Liver (tissue), 9 donors: ENCODE data around the gene CALML5. TPM values are rescaled to one million over a fixed set of nuclear protein-coding genes. Genes with fewer than 3 reads are reported as not detected.

Experiments used
- DNase-seq: peaks from one replicate; pipeline ENCODE4 v3.0.0-alpha.2; 2017; ENCODE audit warnings: low spot score
- H3K27ac ChIP-seq, 2 donors: one replicate each; pipeline ENCODE4 v1.7.0; 2013; ENCODE audit warnings: inconsistent platforms in 2 of 2, low read length in 2 of 2, control low read depth in 1 of 2, low read depth in 1 of 2, mild to moderate bottlenecking in 1 of 2
- H3K27me3 ChIP-seq, 4 donors: one replicate each; pipeline versions ENCODE4 v1.6.1 to v1.7.0; 2013; ENCODE audit warnings: low read length in 3 of 4, inconsistent platforms in 1 of 4, mild to moderate bottlenecking in 1 of 4, moderate library complexity in 1 of 4; ENCODE audit not compliant: control insufficient read depth in 4 of 4, insufficient read depth in 4 of 4
- H3K36me3 ChIP-seq, 4 donors: one replicate each; pipeline versions ENCODE4 v1.6.1 to v1.7.0; 2013; ENCODE audit warnings: low read length in 3 of 4, mild to moderate bottlenecking in 3 of 4, low read depth in 1 of 4, moderate library complexity in 1 of 4; ENCODE audit not compliant: control insufficient read depth in 4 of 4, insufficient read depth in 3 of 4
- H3K4me1 ChIP-seq, 4 donors: one replicate each; pipeline versions ENCODE4 v1.6.1 to v1.7.0; 2013; ENCODE audit warnings: low read length in 3 of 4, mild to moderate bottlenecking in 3 of 4, moderate library complexity in 1 of 4; ENCODE audit not compliant: control insufficient read depth in 4 of 4, insufficient read depth in 4 of 4
- H3K4me3 ChIP-seq, 3 donors: one replicate each; pipeline versions ENCODE4 v1.6.1 to v1.7.0; 2013; ENCODE audit warnings: low read length in 3 of 3, control low read depth in 1 of 3, low read depth in 1 of 3, mild to moderate bottlenecking in 1 of 3
- H3K9ac ChIP-seq, 2 donors: one replicate each; pipeline ENCODE4 v1.7.0; 2013; ENCODE audit warnings: low read length in 2 of 2, mild to moderate bottlenecking in 2 of 2, moderate library complexity in 2 of 2, control low read depth in 1 of 2, low read depth in 1 of 2
- H3K9me3 ChIP-seq, 4 donors: one replicate each; pipeline versions ENCODE4 v1.6.1 to v1.7.0; 2013; ENCODE audit warnings: low read length in 3 of 4; ENCODE audit not compliant: control insufficient read depth in 4 of 4
- EGR1 ChIP-seq, 2 donors: IDR thresholded peaks; 2 replicates each; pipeline ENCODE4 v1.6.1; 2016 to 2018; ENCODE audit warnings: antibody characterized with exemption in 2 of 2, low read depth in 2 of 2
- FOXA1 ChIP-seq: IDR thresholded peaks from 2 replicates; pipeline ENCODE4 v1.6.1; 2016; ENCODE audit warnings: antibody characterized with exemption
- FOXA2 ChIP-seq: IDR thresholded peaks from 2 replicates; pipeline ENCODE4 v1.6.1; 2016; ENCODE audit warnings: antibody characterized with exemption
- GABPA ChIP-seq, 2 donors: IDR thresholded peaks in 1 of 2; conservative IDR thresholded peaks in 1 of 2; 2 replicates each; pipeline ENCODE4 v1.6.1; 2016; ENCODE audit warnings: antibody characterized with exemption in 2 of 2, mild to moderate bottlenecking in 1 of 2, moderate library complexity in 1 of 2
- HNF4A ChIP-seq, 2 donors: conservative IDR thresholded peaks; 2 replicates each; pipeline ENCODE4 v1.6.1; 2016; ENCODE audit warnings: antibody characterized with exemption in 2 of 2, mild to moderate bottlenecking in 2 of 2
- HNF4G ChIP-seq: IDR thresholded peaks from 2 replicates; pipeline ENCODE4 v1.6.1; 2016; ENCODE audit warnings: antibody characterized with exemption
- JUND ChIP-seq, 2 donors: IDR thresholded peaks; 2 replicates each; pipeline ENCODE4 v1.6.1; 2016; ENCODE audit warnings: antibody characterized with exemption in 2 of 2
- NR2F2 ChIP-seq: IDR thresholded peaks from 2 replicates; pipeline ENCODE4 v1.6.1; 2016; ENCODE audit warnings: antibody characterized with exemption
- SP1 ChIP-seq: IDR thresholded peaks from 2 replicates; pipeline ENCODE4 v1.6.1; 2018; ENCODE audit warnings: antibody characterized with exemption, mild to moderate bottlenecking
- TAF1 ChIP-seq: conservative IDR thresholded peaks from 2 replicates; pipeline ENCODE4 v1.6.1; 2016; ENCODE audit warnings: antibody characterized with exemption, mild to moderate bottlenecking
- YY1 ChIP-seq: IDR thresholded peaks from 2 replicates; pipeline ENCODE4 v1.6.1; 2016; ENCODE audit warnings: antibody characterized with exemption, mild to moderate bottlenecking
- WGBS: extraction: QIAGEN DNeasy Blood & Tissue Kit; methylation state at CpG from one replicate; pipeline ENCODE4 v1.1.7; 2013; 5-methylcytosine and 5-hydroxymethylcytosine counted together
- polyA plus RNA-seq, 2 donors: library from polyadenylated mRNA; stranded (reverse) in 1 of 2; unstranded in 1 of 2; fragments of 200-250 nt in 1 of 2; fragments of >200 nt in 1 of 2; fragmentation: Nextera tagmentation in 1 of 2; extraction: Ambion mirVana in 1 of 2; gene quantifications; one replicate each; pipeline versions ENCODE4 v1.2.1 to v1.2.3, GENCODE V29; 2013 to 2015
- total RNA-seq, 2 donors: library from RNA; depleted of rRNA; stranded (reverse); fragments of >200 nt; gene quantifications; one replicate each; pipeline ENCODE4 v1.2.3, GENCODE V29; 2014
- TF ChIP-seq, protein P1 (sequence below): IDR thresholded peaks from 2 replicates; pipeline ENCODE4 v1.6.1; 2016; ENCODE audit warnings: antibody characterized with exemption
- TF ChIP-seq, protein P2 (sequence below): IDR thresholded peaks from 2 replicates; pipeline ENCODE4 v1.6.1; 2016; ENCODE audit warnings: antibody characterized with exemption
- TF ChIP-seq, protein P3 (sequence below): IDR thresholded peaks from 2 replicates; pipeline ENCODE4 v1.6.1; 2016; ENCODE audit warnings: antibody characterized with exemption
- TF ChIP-seq, protein P4 (sequence below): IDR thresholded peaks from 2 replicates; pipeline ENCODE4 v1.6.1; 2016; ENCODE audit warnings: antibody characterized with exemption, mild to moderate bottlenecking
- donor health status: healthy.
- donor health status: healthy.
- donor health status: healthy.
- donor health status: healthy.
- donor health status: healthy.

CALML5 gene
- total and polyA plus RNA-seq, 4 donors, result not detected

DNA sequence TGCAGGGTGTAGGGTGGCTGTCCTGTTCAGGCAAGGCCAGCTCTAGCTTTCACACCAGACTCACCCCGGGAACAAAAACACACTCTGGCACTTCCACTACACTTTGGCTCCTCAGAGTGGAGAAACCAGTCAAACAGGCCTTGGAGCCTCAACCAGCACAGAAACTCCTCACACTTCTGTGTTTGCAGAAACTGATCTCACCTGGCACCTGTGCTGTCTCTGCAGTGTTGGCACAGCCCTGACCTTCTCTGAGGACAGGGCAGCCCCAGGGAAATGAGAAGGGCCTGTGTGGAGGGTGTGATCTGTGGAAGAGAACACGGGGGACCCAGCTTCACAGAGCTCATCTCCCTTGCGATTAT is 4.1 kb upstream of the CALML5 start:
- TF ChIP-seq, protein P1, sequence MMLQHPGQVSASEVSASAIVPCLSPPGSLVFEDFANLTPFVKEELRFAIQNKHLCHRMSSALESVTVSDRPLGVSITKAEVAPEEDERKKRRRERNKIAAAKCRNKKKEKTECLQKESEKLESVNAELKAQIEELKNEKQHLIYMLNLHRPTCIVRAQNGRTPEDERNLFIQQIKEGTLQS, result no peak
- no peak for TF ChIP-seq HNF4A (conservative IDR thresholded peaks at IDR 0.05)
- TF ChIP-seq FOXA2, result no peak
- TF ChIP-seq YY1, result no peak
- TF ChIP-seq, protein P2, sequence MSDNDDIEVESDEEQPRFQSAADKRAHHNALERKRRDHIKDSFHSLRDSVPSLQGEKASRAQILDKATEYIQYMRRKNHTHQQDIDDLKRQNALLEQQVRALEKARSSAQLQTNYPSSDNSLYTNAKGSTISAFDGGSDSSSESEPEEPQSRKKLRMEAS, result no peak
- TF ChIP-seq EGR1 (IDR thresholded peaks at IDR 0.05; ENCODE audit: low read depth in 2 of 2), result no peak
- no peak for TF ChIP-seq FOXA1
- TF ChIP-seq, protein P3, sequence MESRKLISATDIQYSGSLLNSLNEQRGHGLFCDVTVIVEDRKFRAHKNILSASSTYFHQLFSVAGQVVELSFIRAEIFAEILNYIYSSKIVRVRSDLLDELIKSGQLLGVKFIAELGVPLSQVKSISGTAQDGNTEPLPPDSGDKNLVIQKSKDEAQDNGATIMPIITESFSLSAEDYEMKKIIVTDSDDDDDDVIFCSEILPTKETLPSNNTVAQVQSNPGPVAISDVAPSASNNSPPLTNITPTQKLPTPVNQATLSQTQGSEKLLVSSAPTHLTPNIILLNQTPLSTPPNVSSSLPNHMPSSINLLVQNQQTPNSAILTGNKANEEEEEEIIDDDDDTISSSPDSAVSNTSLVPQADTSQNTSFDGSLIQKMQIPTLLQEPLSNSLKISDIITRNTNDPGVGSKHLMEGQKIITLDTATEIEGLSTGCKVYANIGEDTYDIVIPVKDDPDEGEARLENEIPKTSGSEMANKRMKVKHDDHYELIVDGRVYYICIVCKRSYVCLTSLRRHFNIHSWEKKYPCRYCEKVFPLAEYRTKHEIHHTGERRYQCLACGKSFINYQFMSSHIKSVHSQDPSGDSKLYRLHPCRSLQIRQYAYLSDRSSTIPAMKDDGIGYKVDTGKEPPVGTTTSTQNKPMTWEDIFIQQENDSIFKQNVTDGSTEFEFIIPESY, result no peak
- TF ChIP-seq, protein P4, sequence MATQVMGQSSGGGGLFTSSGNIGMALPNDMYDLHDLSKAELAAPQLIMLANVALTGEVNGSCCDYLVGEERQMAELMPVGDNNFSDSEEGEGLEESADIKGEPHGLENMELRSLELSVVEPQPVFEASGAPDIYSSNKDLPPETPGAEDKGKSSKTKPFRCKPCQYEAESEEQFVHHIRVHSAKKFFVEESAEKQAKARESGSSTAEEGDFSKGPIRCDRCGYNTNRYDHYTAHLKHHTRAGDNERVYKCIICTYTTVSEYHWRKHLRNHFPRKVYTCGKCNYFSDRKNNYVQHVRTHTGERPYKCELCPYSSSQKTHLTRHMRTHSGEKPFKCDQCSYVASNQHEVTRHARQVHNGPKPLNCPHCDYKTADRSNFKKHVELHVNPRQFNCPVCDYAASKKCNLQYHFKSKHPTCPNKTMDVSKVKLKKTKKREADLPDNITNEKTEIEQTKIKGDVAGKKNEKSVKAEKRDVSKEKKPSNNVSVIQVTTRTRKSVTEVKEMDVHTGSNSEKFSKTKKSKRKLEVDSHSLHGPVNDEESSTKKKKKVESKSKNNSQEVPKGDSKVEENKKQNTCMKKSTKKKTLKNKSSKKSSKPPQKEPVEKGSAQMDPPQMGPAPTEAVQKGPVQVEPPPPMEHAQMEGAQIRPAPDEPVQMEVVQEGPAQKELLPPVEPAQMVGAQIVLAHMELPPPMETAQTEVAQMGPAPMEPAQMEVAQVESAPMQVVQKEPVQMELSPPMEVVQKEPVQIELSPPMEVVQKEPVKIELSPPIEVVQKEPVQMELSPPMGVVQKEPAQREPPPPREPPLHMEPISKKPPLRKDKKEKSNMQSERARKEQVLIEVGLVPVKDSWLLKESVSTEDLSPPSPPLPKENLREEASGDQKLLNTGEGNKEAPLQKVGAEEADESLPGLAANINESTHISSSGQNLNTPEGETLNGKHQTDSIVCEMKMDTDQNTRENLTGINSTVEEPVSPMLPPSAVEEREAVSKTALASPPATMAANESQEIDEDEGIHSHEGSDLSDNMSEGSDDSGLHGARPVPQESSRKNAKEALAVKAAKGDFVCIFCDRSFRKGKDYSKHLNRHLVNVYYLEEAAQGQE, result no peak
- no peak for TF ChIP-seq GABPA (IDR thresholded peaks at IDR 0.05 in 1 of 2, conservative IDR thresholded peaks at IDR 0.05 in 1 of 2)
- no peak for TF ChIP-seq SP1
- Histone ChIP-seq H3K4me3 (no peak overlapping the region), H3K9ac (no peak overlapping the region), H3K27ac (no peak overlapping the region), H3K27me3 (no peaks in the 10 kb centered on the region), H3K4me1 (no peaks in the 10 kb centered on the region), H3K9me3 (no peaks in the 10 kb centered on the region), H3K36me3 (no peaks in the 10 kb centered on the region)
- DNase-seq, result no peak
- WGBS, result 78% methylated on average over 3 of the region's 3 CpGs

DNA sequence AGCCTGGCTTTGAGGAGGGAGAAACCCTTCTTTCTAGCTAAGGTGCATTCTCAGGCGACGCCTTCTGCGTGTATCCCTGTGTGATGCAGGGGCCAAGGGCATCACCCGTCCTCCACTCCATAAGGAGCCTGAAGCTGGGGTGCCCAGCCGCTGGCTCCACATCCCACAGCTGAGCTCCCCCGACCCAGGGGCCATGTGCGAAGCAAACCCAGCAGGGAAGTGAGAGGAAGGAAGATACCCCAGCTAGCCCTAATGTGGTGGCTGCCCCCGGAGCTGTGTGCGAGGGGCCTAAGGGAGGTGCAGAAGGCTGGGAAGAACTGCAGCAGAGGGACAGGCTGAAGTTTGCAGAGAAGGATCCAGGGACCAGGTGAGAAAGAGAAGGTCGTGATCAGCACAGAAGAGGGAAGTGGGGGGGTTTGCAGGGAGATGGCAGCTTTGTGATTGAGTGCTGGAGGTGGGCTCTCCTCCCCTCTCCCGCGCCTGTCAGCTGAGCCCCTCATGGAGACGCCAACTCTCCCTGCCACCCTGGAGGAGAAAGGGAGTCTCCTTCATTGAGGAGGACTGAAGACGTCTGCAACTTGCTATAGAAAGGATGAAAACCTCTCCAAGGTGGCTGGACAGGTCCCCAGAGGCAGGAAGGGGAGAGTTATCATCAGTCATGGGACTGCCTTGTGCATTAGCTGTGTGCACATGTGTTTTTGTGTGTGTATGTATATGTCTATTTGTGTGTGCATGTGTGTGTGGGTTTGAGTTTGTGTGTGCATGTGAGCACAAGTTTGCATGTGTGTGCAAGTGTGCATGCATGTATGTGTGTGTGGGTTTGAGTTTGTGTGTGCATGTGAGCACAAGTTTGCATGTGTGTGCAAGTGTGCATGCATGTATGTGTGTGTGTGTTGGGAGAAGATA is 3.5 kb upstream of the CALML5 start:
- H3K36me3 ChIP-seq, result no peaks in the 10 kb centered on the region
- no peak overlapping the region for H3K4me3 ChIP-seq
- no peak overlapping the region for H3K9ac ChIP-seq
- no peak overlapping the region for H3K27ac ChIP-seq
- no peaks in the 10 kb centered on the region for H3K4me1 ChIP-seq
- TF ChIP-seq JUND (IDR thresholded peaks at IDR 0.05), result no peak
- no peak for TF ChIP-seq SP1
- no peak for TF ChIP-seq HNF4A (conservative IDR thresholded peaks at IDR 0.05)
- no peak for TF ChIP-seq FOXA2
- no peak for TF ChIP-seq NR2F2
- TF ChIP-seq HNF4G, result no peak
- no peak for TF ChIP-seq TAF1
- TF ChIP-seq, protein P1, result no peak
- TF ChIP-seq, protein P3, result no peak
- TF ChIP-seq FOXA1, result no peak
- TF ChIP-seq, protein P4, result no peak
- DNase-seq, result no peak
- H3K27me3 ChIP-seq, result no peaks in the 10 kb centered on the region
- no peaks in the 10 kb centered on the region for H3K9me3 ChIP-seq
- WGBS, result 93% methylated on average over 14 of the region's 14 CpGs
